ENCODE measurements around the gene BCL2L12. TPM values are rescaled to one million over a fixed set of nuclear protein-coding genes. Genes with fewer than 3 reads are reported as not detected.

BCL2L12 gene
- total RNA-seq, 1 donor from 2014 or later: 50.1 TPM

- Mint-ChIP-seq H3K36me3 (ENCODE audit: low read depth, unreplicated experiment) (peaks cover 14% of the 10 kb centered on the region), H3K4me1 (ENCODE audit: unreplicated experiment) (peaks cover 62% of the 10 kb centered on the region)
- no peak for TF ChIP-seq CTCF (IDR thresholded peaks at IDR 0.05; ENCODE audit: unreplicated experiment)
These were observed 25.4 kb upstream of the BCL2L12 start, which contains the start of gene RRAS for GRCh38 chr19:49640113-49640898. TSS of gene RRAS (minus strand) at chr19:49640143. CDS start at chr19:49640098, 45 bp downstream.

GRCh38 chr19:49641688-49642491, 23.8 kb upstream of the BCL2L12 start, which contains the start of gene SCAF1:
TSS of gene SCAF1 (plus strand) at chr19:49642209. CDS start at chr19:49645027, 2,818 bp downstream.
- Mint-ChIP-seq H3K4me3 (ENCODE audit: unreplicated experiment) (peak within 1 kb of the TSS; percentile 100), H3K4me1 (ENCODE audit: unreplicated experiment) (peaks cover 51% of the 10 kb centered on the region), H3K27me3 (ENCODE audit: unreplicated experiment) (peaks cover 31% of the 10 kb centered on the region), H3K9me3 (ENCODE audit: unreplicated experiment) (no peaks in the 10 kb centered on the region), H3K27ac (ENCODE audit: unreplicated experiment) (peak within 1 kb of the TSS; percentile 99), H3K36me3 (ENCODE audit: low read depth, unreplicated experiment) (peaks cover 21% of the 10 kb centered on the region)
- no peak for TF ChIP-seq CTCF (IDR thresholded peaks at IDR 0.05; ENCODE audit: unreplicated experiment)
- DNase-seq (ENCODE audit: low spot score): peak; percentile 99

More at GRCh38 chr19:49640113-49640898, 25.4 kb upstream of the BCL2L12 start, which contains the start of gene RRAS:
- Mint-ChIP-seq H3K27ac (ENCODE audit: unreplicated experiment) (peak within 1 kb of the TSS; percentile 99), H3K27me3 (ENCODE audit: unreplicated experiment) (peaks cover 40% of the 10 kb centered on the region), H3K4me3 (ENCODE audit: unreplicated experiment) (peak within 1 kb of the TSS; percentile 89), H3K9me3 (ENCODE audit: unreplicated experiment) (no peaks in the 10 kb centered on the region)
- DNase-seq (ENCODE audit: low spot score): peak; percentile 99

- Mint-ChIP-seq H3K27me3 (ENCODE audit: unreplicated experiment) (peaks cover 28% of the 10 kb centered on the region), H3K4me3 (ENCODE audit: unreplicated experiment) (peak overlapping the region; percentile 100), H3K36me3 (ENCODE audit: low read depth, unreplicated experiment) (peaks cover 27% of the 10 kb centered on the region), H3K27ac (ENCODE audit: unreplicated experiment) (peak overlapping the region; percentile 95), H3K4me1 (ENCODE audit: unreplicated experiment) (peaks cover 49% of the 10 kb centered on the region), H3K9me3 (ENCODE audit: unreplicated experiment) (no peaks in the 10 kb centered on the region)
- TF ChIP-seq CTCF (IDR thresholded peaks at IDR 0.05; ENCODE audit: unreplicated experiment): no peak
- DNase-seq (ENCODE audit: low spot score): no peak
These were observed 23.2 kb upstream of the BCL2L12 start for GRCh38 chr19:49642492-49643035.

GRCh38 chr19:49643466-49643865, 22.3 kb upstream of the BCL2L12 start:
- no peak for TF ChIP-seq CTCF (IDR thresholded peaks at IDR 0.05; ENCODE audit: unreplicated experiment)
- no peak for DNase-seq (ENCODE audit: low spot score)
- Mint-ChIP-seq H3K27ac (ENCODE audit: unreplicated experiment) (peak overlapping the region; percentile 75), H3K4me3 (ENCODE audit: unreplicated experiment) (peak overlapping the region; percentile 100), H3K36me3 (ENCODE audit: low read depth, unreplicated experiment) (peaks cover 27% of the 10 kb centered on the region), H3K4me1 (ENCODE audit: unreplicated experiment) (peaks cover 43% of the 10 kb centered on the region), H3K27me3 (ENCODE audit: unreplicated experiment) (peaks cover 23% of the 10 kb centered on the region), H3K9me3 (ENCODE audit: unreplicated experiment) (no peaks in the 10 kb centered on the region)

Measured in endothelial cell (in vitro differentiated cells).